AG04450 (cell line): ENCODE data around the gene GTF2H4. TPM values are rescaled to one million over a fixed set of nuclear protein-coding genes. Genes with fewer than 3 reads are reported as not detected.
"Not testable (repeated sequence)": the region's sequence is repeated elsewhere in the genome, so short reads cannot be mapped to it uniquely, and the experiment has no call there.

ENCODE experiments used
- CTCF ChIA-PET: fragments of 300-600, 350-600 bp; formaldehyde crosslinking; extraction: SDS; loops from one replicate; lab custom pipeline; 2022; ENCODE audit warnings: antibody characterized with exemption, inconsistent platforms; lab: Charles Lee
- POLR2A ChIA-PET: fragments of 350-600 bp; formaldehyde crosslinking; extraction: SDS; loops from one replicate; lab custom pipeline; 2021; ENCODE audit warnings: antibody characterized with exemption, inconsistent platforms; lab: Yijun Ruan, JAX
- DNase-seq: peaks from one replicate; pipeline ENCODE4 v3.0.0-alpha.2; 2011; ENCODE audit warnings: low read depth, low spot score
- H3K27ac ChIP-seq: one replicate; pipeline ENCODE4 v1.5.1; 2012; ENCODE audit warnings: low read depth, low read length, control low read depth
- H3K27me3 ChIP-seq: one replicate; pipeline ENCODE4 v1.6.0; 2012; ENCODE audit warnings: low read length; ENCODE audit not compliant: control insufficient read depth, insufficient read depth
- H3K4me3 ChIP-seq: 2 replicates; pipeline ENCODE4 v1.5.1; 2011; ENCODE audit warnings: mild to moderate bottlenecking, low read depth, low read length, control low read depth
- H3K9me3 ChIP-seq: 2 replicates; pipeline ENCODE4 v1.5.1; 2012; ENCODE audit warnings: low read length; ENCODE audit not compliant: control insufficient read depth, insufficient read depth
- polyA plus RNA-seq: library from polyadenylated mRNA; depleted of rRNA; stranded (reverse); fragments of >200 nt; gene quantifications from 2 replicates; pipeline ENCODE4 v1.2.3, GENCODE V29; 2011
- TF ChIP-seq, protein P1 (sequence below): IDR thresholded peaks from 2 replicates; pipeline ENCODE4 v1.5.1; 2011; ENCODE audit warnings: low read depth, low read length, control low read depth, inconsistent platforms

GTF2H4 gene
- polyA plus RNA-seq, 1 experiment, result 31.9 TPM

DNA sequence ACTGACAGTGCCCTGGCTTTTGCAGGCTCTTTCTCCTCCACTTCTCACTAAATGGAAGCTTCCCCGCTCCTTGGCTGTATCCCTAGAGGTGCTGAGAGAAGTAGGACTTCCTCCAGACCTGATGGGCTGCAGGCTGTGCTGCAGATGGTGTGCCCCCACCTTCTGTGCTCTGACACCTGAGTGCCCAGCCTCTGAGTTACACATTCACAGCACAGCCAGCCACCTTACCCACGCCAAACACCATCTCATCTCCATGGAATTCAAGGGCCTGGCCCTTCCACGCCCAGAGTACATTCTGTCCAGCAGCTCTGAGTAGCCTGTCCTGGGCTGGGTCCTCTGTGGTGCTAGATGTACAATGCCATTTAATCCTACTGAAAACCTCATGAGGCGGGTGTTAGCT is 18.6 kb downstream of the GTF2H4 start:
- H3K27ac ChIP-seq, result no peak overlapping the region
- ChIA-PET CTCF (interaction anchor here (1.0 to 1.9 kb wide), 5 partner anchors 11 to 161 kb away, joined by 4 to 9 read pairs (median 5); no protein-coding TSS in a partner anchor), POLR2A (interaction anchor here (0.7 kb wide), 1 partner anchor 9 kb away, joined by 3 read pairs; no protein-coding TSS in a partner anchor)
- H3K27me3 ChIP-seq, result peaks cover under 1% of the 10 kb centered on the region
- peaks cover 5% of the 10 kb centered on the region for H3K9me3 ChIP-seq
- TF ChIP-seq, protein P1, sequence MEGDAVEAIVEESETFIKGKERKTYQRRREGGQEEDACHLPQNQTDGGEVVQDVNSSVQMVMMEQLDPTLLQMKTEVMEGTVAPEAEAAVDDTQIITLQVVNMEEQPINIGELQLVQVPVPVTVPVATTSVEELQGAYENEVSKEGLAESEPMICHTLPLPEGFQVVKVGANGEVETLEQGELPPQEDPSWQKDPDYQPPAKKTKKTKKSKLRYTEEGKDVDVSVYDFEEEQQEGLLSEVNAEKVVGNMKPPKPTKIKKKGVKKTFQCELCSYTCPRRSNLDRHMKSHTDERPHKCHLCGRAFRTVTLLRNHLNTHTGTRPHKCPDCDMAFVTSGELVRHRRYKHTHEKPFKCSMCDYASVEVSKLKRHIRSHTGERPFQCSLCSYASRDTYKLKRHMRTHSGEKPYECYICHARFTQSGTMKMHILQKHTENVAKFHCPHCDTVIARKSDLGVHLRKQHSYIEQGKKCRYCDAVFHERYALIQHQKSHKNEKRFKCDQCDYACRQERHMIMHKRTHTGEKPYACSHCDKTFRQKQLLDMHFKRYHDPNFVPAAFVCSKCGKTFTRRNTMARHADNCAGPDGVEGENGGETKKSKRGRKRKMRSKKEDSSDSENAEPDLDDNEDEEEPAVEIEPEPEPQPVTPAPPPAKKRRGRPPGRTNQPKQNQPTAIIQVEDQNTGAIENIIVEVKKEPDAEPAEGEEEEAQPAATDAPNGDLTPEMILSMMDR, result no peak
- no peak for DNase-seq
- H3K4me3 ChIP-seq, result no peak overlapping the region

DNA sequence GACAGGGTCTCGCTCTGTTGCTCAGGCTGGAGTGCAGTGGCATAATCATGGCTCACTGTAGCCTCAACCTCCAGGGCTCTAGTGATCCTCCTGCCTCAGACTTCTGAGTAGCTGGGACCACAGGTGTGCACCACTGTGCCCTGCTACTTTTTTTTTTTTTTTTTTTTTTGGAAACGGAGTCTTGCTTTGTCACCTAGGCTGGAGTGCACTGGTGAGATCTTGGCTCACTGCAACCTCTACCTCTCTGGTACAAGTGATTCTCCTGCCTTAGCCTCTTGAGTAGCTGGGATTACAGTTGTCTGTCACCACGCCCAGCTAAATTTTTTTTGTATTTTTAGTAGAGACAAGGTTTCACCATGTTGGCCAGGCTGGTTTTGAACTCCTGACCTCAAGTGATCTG is 19.1 kb downstream of the GTF2H4 start:
- not testable (repeated sequence) for H3K27ac ChIP-seq, H3K9me3 ChIP-seq, H3K4me3 ChIP-seq, H3K27me3 ChIP-seq, DNase-seq
- POLR2A ChIA-PET, result interaction anchor here (0.7 kb wide), 1 partner anchor 9 kb away, joined by 3 read pairs; no protein-coding TSS in a partner anchor
- CTCF ChIA-PET, result interaction anchor here (1.0 to 1.9 kb wide), 5 partner anchors 11 to 160 kb away, joined by 4 to 9 read pairs (median 5); no protein-coding TSS in a partner anchor

DNA sequence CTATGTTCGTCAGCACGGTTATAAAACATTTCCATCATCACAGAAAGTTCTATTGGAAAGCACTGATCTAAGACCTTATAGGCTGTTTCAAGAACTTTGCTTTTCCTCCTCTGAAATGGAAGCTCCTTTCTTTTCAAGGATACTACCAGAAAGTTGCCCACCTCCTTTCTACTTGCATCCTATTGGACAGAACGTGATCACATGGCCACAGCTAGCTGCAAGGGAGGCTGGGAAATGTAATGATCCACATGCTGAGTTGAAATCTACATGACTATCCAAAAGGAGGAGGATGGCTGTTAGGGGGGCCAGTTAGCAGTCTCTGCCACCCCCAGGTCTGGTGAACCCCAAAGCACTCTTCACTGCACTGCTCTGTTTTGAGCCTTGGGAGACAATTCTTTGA is 20.7 kb downstream of the GTF2H4 start:
- ChIA-PET CTCF (interaction anchor here (0.6 to 2.5 kb wide), 3 partner anchors 14 to 142 kb away, joined by 3 to 14 read pairs (median 7); partner anchors contain the start of gene VARS2), POLR2A (no interaction called here)
- no peak for DNase-seq
- H3K9me3 ChIP-seq, result peaks cover 5% of the 10 kb centered on the region
- TF ChIP-seq, protein P1, result no peak
- no peak overlapping the region for H3K27ac ChIP-seq
- H3K27me3 ChIP-seq, result peaks cover 7% of the 10 kb centered on the region
- no peak overlapping the region for H3K4me3 ChIP-seq

DNA sequence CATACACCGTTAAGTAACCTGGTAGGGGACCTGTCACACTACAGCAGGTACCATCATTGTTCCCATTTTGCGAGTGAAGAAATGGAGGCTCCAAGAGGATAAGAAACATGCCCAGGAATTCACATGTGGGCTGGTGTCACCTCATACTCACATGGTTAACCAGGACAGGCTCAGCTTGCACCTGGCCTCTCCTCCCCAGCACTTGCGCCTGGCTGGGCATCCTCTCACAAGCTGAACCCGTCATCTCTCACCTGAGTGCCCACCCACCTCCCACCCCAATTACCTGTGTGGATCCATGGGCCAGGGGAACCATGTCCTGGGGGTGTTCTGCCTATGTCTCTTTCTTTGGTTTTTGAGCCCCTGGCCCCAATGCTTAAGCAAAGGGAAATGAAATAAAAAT is 22.5 kb downstream of the GTF2H4 start:
- DNase-seq, result no peak
- ChIA-PET POLR2A (no interaction called here), CTCF (interaction anchor here (1.1 to 2.5 kb wide), 3 partner anchors 16 to 157 kb away, joined by 3 to 14 read pairs (median 5); partner anchors contain the start of gene VARS2)

DNA sequence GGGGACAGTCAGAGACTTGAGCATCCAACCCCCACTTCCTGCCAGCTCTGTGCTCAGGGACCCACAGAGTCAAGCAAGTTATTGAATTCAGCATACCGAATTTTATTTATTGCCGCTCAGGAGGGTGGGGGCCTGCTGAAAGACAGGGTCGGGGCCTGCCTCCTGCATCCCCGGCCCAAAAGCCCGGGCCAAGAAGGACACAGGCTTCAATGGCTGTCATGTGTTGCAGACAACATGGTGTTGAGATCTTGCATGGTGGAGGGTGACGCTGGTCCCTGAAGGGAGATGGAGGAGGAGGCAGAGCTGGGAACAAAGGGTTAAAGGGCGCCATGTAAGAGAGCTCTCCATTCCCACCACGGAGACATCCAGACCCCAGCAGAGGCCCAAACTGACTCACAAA is 23.3 kb downstream of the GTF2H4 start:
- ChIA-PET POLR2A (no interaction called here), CTCF (interaction anchor here (0.8 to 2.5 kb wide), 6 partner anchors 11 to 156 kb away, joined by 3 to 14 read pairs (median 4); partner anchors contain the start of gene VARS2)
- DNase-seq, result no peak
- no peak overlapping the region for H3K4me3 ChIP-seq
- H3K9me3 ChIP-seq, result peaks cover 5% of the 10 kb centered on the region
- TF ChIP-seq, protein P1, result no peak
- H3K27me3 ChIP-seq, result peaks cover 12% of the 10 kb centered on the region
- H3K27ac ChIP-seq, result no peak overlapping the region

More for the DNA sequence above, 22.5 kb downstream of the GTF2H4 start:
- Histone ChIP-seq H3K27ac (no peak overlapping the region), H3K27me3 (peaks cover 9% of the 10 kb centered on the region), H3K4me3 (no peak overlapping the region), H3K9me3 (peaks cover 5% of the 10 kb centered on the region)
- TF ChIP-seq, protein P1, result no peak
